ENCODE measurements around the gene HSFY2.
"Not testable (repeated sequence)": the region's sequence is repeated elsewhere in the genome, so short reads cannot be mapped to it uniquely, and the experiment has no call there.

- not testable (repeated sequence) for TF ChIP-seq POLR2AphosphoS5, POLR2A (IDR thresholded peaks at IDR 0.05)
- TF ChIP-seq, protein P1, sequence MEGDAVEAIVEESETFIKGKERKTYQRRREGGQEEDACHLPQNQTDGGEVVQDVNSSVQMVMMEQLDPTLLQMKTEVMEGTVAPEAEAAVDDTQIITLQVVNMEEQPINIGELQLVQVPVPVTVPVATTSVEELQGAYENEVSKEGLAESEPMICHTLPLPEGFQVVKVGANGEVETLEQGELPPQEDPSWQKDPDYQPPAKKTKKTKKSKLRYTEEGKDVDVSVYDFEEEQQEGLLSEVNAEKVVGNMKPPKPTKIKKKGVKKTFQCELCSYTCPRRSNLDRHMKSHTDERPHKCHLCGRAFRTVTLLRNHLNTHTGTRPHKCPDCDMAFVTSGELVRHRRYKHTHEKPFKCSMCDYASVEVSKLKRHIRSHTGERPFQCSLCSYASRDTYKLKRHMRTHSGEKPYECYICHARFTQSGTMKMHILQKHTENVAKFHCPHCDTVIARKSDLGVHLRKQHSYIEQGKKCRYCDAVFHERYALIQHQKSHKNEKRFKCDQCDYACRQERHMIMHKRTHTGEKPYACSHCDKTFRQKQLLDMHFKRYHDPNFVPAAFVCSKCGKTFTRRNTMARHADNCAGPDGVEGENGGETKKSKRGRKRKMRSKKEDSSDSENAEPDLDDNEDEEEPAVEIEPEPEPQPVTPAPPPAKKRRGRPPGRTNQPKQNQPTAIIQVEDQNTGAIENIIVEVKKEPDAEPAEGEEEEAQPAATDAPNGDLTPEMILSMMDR (IDR thresholded peaks at IDR 0.05), result not testable (repeated sequence)
These were observed 49.8 kb downstream of the HSFY2 start for GRCh38 chrY:18723714-18724113.
